Measurements from ENCODE around the gene SPAG8.

SPAG8 gene

DNA sequence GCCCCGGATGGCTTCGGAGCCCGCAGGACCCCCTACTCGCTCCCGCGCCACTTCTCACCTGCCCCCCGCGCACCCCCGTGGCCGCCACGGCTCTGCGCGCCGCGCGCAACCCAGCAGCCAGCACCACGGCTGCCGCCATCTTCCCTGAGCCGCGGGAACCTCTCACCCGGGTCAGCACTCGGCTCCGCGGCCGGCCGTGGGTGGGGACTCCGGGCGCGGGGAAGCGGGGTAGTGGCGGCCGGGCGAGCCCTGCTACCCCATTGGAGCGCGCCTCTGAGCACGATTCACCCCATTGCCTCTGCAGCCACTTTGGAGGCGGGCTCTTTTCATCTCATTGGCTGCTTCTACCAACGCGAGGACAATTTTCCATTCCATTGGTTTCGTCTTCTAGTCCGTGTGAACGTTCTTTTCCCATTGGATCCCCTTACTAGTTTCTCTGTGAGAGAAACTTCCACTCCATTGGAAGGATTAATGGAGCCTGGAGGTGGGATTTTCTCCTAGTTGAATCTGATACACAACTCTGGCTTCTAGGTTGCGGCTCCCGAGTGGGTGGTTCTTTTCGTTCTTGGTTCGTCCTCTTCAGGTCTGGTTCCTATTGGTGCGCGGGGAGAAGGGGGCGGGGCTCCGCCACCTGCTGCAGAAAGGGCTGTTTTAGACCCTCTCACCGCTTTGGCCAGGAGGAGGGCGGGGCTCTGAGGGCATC, 2.9 kb upstream of the SPAG8 start, which contains the start of gene HINT2:
TSS of gene HINT2 (minus strand) at position 202 of the 703 bp plus-strand sequence. CDS start at position 139, 63 bp downstream.
- no peaks in the 10 kb centered on the region for H3K27me3 ChIP-seq (ENCODE audit: control insufficient read depth, insufficient read depth, low read length)
- no peaks in the 10 kb centered on the region for H3K36me3 ChIP-seq (ENCODE audit: control insufficient read depth, insufficient read depth, low read length)
- peaks cover 26% of the 10 kb centered on the region for H3K4me1 ChIP-seq (ENCODE audit: control insufficient read depth, insufficient read depth, low read length)
- H3K9me3 ChIP-seq (ENCODE audit: control insufficient read depth, low read length) = no peaks in the 10 kb centered on the region
- peak within 1 kb of the TSS; percentile 94 for H3K9ac ChIP-seq (ENCODE audit: low read length)
- peak within 1 kb of the TSS; percentile 78 for H3K4me3 ChIP-seq (ENCODE audit: low read length)

DNA sequence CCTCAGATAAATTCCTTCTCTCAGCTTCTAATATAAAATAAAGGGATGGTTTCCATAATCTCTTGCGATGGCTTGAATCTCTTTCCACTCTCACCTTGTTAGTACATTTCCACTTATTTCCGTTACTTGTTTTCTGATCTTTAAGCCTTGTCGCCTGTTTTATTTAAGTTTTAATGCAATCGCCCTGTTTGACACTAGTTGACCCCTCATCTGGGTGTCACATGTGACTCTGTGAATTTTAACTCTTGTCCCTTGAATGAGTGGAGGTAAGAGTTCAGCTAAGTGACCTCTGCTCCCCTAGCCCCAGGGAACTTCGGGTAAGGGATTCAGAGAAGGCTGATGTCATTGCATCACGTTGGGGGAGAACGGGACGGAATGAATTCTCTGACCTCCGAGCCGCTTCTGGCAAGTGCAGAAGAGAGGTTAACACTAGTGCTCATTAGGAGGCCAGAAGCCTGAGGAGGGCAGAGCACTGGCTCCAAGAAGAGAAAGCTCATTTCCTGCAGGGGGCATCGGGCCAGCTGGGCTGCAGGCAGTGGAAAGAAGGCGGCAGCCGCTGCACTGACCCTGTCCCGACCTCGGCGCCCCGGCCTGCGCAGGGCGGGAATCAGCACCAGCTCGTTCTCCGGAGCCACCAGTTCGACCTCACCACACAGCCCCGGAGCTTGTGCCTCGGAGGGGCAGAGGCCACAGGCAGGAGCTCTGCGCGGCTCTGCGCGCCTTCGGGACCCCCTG, 2.2 kb upstream of the SPAG8 start:
- no peaks in the 10 kb centered on the region for H3K36me3 ChIP-seq (ENCODE audit: control insufficient read depth, insufficient read depth, low read length)
- peaks cover 26% of the 10 kb centered on the region for H3K4me1 ChIP-seq (ENCODE audit: control insufficient read depth, insufficient read depth, low read length)
- peak overlapping the region; percentile 78 for H3K4me3 ChIP-seq (ENCODE audit: low read length)
- H3K9me3 ChIP-seq (ENCODE audit: control insufficient read depth, low read length) = no peaks in the 10 kb centered on the region
- H3K27me3 ChIP-seq (ENCODE audit: control insufficient read depth, insufficient read depth, low read length) = no peaks in the 10 kb centered on the region
- H3K9ac ChIP-seq (ENCODE audit: low read length) = peak overlapping the region; percentile 94

DNA sequence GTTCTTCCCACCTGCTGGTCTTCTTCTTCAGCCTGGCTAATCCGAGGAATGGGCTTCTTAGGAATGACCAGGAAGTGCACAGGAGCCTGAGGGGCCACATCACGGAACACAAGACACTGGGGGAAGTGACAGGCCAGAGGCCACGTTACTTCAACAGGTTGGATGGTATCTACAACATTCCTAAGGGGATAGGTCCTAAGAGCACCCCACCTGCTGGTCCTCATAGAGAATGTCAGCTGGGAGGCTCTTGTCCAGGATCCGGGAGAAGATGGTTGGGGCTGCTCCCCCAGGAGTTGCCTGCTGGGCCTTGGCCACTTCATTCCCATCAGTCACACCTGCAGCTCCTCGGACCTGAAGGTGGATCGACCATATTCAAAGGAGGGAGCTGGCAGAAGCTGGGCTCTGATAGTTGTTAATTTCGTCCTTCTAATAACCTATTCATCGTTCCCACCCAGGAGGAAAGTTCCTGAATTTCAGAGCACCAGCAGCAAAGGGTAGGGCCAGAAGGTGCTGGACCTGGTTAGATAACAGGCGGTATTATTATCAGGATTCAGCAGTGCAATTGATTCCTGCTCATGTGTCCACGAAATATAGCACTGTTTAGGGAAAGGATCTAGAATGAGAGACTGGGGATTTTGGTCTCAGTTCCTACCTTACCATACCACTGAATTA, 1.5 kb upstream of the SPAG8 start:
- Histone ChIP-seq H3K4me3 (ENCODE audit: low read length) (no peak overlapping the region), H3K27me3 (ENCODE audit: control insufficient read depth, insufficient read depth, low read length) (no peaks in the 10 kb centered on the region), H3K36me3 (ENCODE audit: control insufficient read depth, insufficient read depth, low read length) (no peaks in the 10 kb centered on the region), H3K9me3 (ENCODE audit: control insufficient read depth, low read length) (no peaks in the 10 kb centered on the region), H3K9ac (ENCODE audit: low read length) (peak overlapping the region; percentile 94), H3K4me1 (ENCODE audit: control insufficient read depth, insufficient read depth, low read length) (peaks cover 26% of the 10 kb centered on the region)

DNA sequence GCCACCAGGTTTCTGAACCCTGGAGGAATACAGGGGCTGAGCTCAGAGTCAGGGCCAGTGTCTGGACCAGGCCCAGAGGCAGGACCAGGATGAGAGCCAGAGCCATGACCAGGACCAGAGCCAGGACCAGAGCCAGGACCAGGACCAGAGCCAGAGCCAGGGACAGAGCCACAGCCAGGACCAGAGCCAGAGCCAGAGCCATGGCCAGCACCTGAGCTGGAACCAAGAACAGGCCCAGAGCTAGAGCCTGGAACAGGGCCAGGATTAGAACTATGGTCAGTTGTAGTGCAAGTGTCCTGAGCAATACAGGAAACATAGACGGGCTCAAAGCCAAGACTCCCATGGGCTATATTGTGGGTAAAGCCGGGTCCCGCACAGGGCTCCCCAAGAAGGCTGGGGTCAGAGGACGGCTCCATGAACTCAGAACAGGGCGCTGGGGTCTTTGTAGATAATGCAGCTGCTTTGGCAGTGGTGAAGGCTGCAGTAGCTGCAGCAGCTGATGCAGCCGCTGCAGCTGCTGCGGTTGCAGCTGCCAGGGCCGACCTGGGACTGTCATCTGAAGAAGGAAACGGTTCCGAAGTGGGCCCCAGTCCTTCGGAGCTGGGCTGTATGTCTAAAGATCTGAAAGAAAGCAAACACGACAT, 559 bp downstream of the SPAG8 start:
- no peaks in the 10 kb centered on the region for H3K27me3 ChIP-seq (ENCODE audit: control insufficient read depth, insufficient read depth, low read length)
- H3K9me3 ChIP-seq (ENCODE audit: control insufficient read depth, low read length) = no peaks in the 10 kb centered on the region
- peaks cover 26% of the 10 kb centered on the region for H3K4me1 ChIP-seq (ENCODE audit: control insufficient read depth, insufficient read depth, low read length)
- H3K9ac ChIP-seq (ENCODE audit: low read length) = no peak overlapping the region
- no peaks in the 10 kb centered on the region for H3K36me3 ChIP-seq (ENCODE audit: control insufficient read depth, insufficient read depth, low read length)
- H3K4me3 ChIP-seq (ENCODE audit: low read length) = peak overlapping the region; percentile 32

DNA sequence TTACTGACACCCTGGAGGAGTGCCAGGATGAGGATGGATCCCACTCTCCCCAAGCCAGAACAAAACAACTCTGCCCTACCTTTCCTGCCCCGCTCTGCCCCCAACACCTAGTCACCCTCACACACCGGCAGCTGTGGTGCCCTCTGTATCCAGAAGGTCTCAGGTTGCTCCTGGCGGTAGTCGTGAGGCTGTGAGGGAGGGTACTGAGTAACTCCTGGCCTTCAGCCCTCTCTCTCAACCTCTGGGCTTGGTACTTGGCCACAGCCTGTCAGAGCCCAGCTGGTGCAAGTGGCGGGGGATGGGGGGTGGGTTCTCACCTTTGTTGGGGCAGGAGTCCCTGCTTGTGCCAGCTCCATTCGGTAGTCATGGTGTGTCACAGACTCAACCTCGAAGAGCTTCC, 1.9 kb downstream of the SPAG8 start:
- no peaks in the 10 kb centered on the region for H3K27me3 ChIP-seq (ENCODE audit: control insufficient read depth, insufficient read depth, low read length)
- no peaks in the 10 kb centered on the region for H3K36me3 ChIP-seq (ENCODE audit: control insufficient read depth, insufficient read depth, low read length)
- H3K9me3 ChIP-seq (ENCODE audit: control insufficient read depth, low read length) = no peaks in the 10 kb centered on the region
- no peak overlapping the region for H3K4me3 ChIP-seq (ENCODE audit: low read length)
- peaks cover 26% of the 10 kb centered on the region for H3K4me1 ChIP-seq (ENCODE audit: control insufficient read depth, insufficient read depth, low read length)
- no peak overlapping the region for H3K9ac ChIP-seq (ENCODE audit: low read length)

DNA sequence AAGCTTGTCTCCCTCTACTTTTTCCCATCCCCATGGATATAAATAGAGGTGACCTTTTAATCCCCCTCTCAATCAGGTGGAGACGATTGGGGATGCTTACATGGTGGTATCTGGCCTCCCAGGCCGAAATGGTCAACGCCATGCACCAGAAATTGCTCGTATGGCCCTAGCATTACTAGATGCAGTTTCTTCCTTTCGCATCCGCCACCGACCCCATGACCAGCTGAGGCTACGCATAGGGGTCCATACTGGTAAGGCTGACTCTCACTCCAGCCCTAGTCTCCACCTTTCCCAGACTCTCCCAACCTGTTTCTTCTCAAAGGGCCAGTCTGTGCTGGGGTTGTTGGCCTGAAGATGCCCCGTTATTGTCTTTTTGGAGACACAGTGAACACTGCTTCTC, 3.6 kb downstream of the SPAG8 start:
- H3K4me1 ChIP-seq (ENCODE audit: control insufficient read depth, insufficient read depth, low read length) = peaks cover 16% of the 10 kb centered on the region
- no peaks in the 10 kb centered on the region for H3K9me3 ChIP-seq (ENCODE audit: control insufficient read depth, low read length)
- no peak overlapping the region for H3K4me3 ChIP-seq (ENCODE audit: low read length)
- no peaks in the 10 kb centered on the region for H3K27me3 ChIP-seq (ENCODE audit: control insufficient read depth, insufficient read depth, low read length)
- H3K36me3 ChIP-seq (ENCODE audit: control insufficient read depth, insufficient read depth, low read length) = no peaks in the 10 kb centered on the region
- no peak overlapping the region for H3K9ac ChIP-seq (ENCODE audit: low read length)

DNA sequence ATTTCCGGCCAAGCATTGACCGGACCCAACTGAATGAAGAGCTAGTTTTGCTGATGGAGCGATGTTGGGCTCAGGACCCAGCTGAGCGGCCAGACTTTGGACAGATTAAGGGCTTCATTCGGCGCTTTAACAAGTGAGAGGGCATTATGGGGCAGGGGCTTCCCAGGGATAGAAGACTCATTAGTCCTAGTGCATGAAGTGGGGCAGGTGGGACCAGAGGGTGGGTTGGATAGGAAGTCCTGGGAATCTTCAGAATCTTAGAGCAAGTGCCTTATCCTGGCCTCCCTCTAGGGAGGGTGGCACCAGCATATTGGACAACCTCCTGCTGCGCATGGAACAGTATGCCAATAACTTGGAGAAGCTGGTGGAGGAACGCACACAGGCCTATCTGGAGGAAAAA, 6.0 kb downstream of the SPAG8 start:
- H3K9ac ChIP-seq (ENCODE audit: low read length) = no peak overlapping the region
- no peaks in the 10 kb centered on the region for H3K36me3 ChIP-seq (ENCODE audit: control insufficient read depth, insufficient read depth, low read length)
- H3K4me3 ChIP-seq (ENCODE audit: low read length) = no peak overlapping the region
- no peaks in the 10 kb centered on the region for H3K4me1 ChIP-seq (ENCODE audit: control insufficient read depth, insufficient read depth, low read length)
- no peaks in the 10 kb centered on the region for H3K9me3 ChIP-seq (ENCODE audit: control insufficient read depth, low read length)
- H3K27me3 ChIP-seq (ENCODE audit: control insufficient read depth, insufficient read depth, low read length) = no peaks in the 10 kb centered on the region

DNA sequence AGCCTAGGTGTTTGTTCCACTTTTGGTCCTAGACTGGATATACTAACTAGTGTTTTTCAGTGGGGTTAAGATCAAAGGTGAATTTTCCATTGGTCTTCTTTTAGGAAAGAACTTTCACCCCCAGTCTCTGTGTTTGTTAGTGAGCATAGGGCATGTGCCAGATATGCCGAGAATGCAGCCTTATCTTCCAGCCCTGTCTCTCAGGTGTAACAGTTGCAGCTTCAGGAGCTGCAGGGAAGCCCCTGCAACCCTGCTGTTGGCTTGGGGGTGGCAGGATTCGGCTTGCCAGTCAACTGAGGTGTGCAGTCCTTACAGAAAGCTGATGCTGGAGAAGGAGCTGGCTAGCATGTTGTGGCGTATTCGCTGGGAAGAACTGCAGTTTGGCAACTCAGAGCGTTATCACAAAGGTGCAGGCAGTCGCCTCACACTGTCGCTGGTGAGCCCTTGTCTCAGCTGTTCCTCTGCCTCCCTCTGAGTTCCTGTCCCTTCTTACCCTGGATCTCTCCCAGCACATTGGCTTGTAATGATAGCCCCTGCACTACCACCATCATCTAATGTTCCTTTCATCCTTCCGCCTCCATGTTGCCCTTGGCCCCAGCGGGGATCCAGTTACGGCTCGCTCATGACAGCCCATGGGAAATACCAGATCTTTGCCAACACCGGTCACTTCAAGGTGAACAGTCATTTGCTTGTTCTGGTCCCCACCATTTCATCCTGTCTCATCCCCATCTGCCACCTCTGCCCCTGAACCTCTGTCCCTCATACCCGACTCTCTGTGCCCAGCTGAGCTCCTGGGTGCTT, 10.5 kb downstream of the SPAG8 start:
- no peaks in the 10 kb centered on the region for H3K9me3 ChIP-seq (ENCODE audit: control insufficient read depth, low read length)
- no peaks in the 10 kb centered on the region for H3K36me3 ChIP-seq (ENCODE audit: control insufficient read depth, insufficient read depth, low read length)
- no peaks in the 10 kb centered on the region for H3K27me3 ChIP-seq (ENCODE audit: control insufficient read depth, insufficient read depth, low read length)
- no peaks in the 10 kb centered on the region for H3K4me1 ChIP-seq (ENCODE audit: control insufficient read depth, insufficient read depth, low read length)
- H3K4me3 ChIP-seq (ENCODE audit: low read length) = no peak overlapping the region
- no peak overlapping the region for H3K9ac ChIP-seq (ENCODE audit: low read length)

DNA sequence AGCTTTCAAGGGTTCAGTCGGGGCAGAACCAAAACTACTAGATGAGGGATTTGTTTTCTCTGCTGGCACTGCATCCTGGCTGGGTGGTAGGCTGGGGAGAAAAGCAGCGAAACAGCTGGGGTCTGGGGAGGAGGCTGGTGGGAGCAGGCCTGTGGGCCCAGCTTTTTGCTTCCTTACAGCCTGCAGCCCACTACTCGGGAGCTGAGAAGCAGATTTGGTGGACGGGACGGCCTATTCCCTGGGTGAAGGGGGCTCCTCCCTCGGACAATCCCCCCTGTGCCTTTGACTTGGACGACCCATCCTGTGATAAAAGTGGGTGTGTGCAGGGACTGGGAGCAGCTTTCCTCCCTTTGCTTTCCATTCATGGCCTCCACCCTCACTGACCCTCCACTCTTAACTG, 11.5 kb downstream of the SPAG8 start:
- Histone ChIP-seq H3K36me3 (ENCODE audit: control insufficient read depth, insufficient read depth, low read length) (no peaks in the 10 kb centered on the region), H3K4me3 (ENCODE audit: low read length) (no peak overlapping the region), H3K9me3 (ENCODE audit: control insufficient read depth, low read length) (no peaks in the 10 kb centered on the region), H3K4me1 (ENCODE audit: control insufficient read depth, insufficient read depth, low read length) (no peaks in the 10 kb centered on the region), H3K9ac (ENCODE audit: low read length) (no peak overlapping the region), H3K27me3 (ENCODE audit: control insufficient read depth, insufficient read depth, low read length) (no peaks in the 10 kb centered on the region)

DNA sequence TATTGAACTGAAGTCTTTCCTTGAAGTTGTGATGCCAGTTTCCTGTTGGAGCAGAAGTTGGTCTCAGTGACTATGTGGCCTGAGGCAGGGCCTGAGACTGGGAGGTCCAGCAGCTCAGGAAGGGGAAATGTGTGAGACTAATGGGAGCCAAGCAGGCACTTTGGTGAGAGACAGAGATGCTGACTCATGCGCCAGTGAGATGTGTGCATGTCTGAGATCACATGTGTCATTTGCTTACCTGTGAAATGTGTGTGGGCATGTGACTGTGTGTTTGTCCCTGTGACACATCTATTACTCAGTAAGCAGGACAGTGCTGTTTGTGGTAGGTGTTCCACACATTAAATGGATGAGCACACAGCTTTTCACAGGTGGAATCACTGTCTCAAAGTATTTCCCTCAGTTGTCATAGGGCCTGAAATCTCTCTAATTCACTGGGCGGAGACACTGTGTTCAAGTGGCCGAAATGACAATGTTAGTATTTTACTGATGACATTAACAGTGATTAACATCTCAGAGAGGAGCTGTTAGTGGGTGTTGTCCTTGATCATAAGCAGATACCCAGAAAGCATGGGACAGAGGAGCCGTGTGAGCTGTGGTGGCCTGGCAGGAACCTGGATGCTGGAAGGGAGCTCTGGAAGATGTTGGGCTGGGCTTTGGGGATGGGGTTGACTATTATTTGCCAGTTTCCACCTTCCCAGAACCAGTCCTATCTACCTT, 13.2 kb downstream of the SPAG8 start:
- Histone ChIP-seq H3K4me1 (ENCODE audit: control insufficient read depth, insufficient read depth, low read length) (no peaks in the 10 kb centered on the region), H3K36me3 (ENCODE audit: control insufficient read depth, insufficient read depth, low read length) (no peaks in the 10 kb centered on the region), H3K9me3 (ENCODE audit: control insufficient read depth, low read length) (no peaks in the 10 kb centered on the region), H3K27me3 (ENCODE audit: control insufficient read depth, insufficient read depth, low read length) (no peaks in the 10 kb centered on the region), H3K4me3 (ENCODE audit: low read length) (no peak overlapping the region), H3K9ac (ENCODE audit: low read length) (no peak overlapping the region)
